MCF 10A (cell line): ENCODE data around the gene TAGAP. TPM values are rescaled to one million over a fixed set of nuclear protein-coding genes. Genes with fewer than 3 reads are reported as not detected.
A peak's percentile ranks its signal among the peaks of the same experiment; 100 is the strongest.

Source experiments
- BruUV-seq: library from RNA; stranded (reverse); fragments of 400-500 nt; replicated peaks from 2 replicates; lab custom pipeline; 2021; lab: Mats Ljungman, UMichigan
- CTCF ChIA-PET: fragments of 300-600 bp; sonication (Branson Sonifier 250); formaldehyde crosslinking; extraction: SDS; loops from one replicate; lab custom pipeline; 2021; ENCODE audit warnings: antibody characterized with exemption, inconsistent platforms; lab: Yijun Ruan, JAX
- POLR2A ChIA-PET: fragments of 300-600, 350-650 bp; sonication (Branson Sonifier 250); formaldehyde crosslinking; extraction: SDS; loops from one replicate; lab custom pipeline; 2020; ENCODE audit warnings: antibody characterized with exemption, inconsistent platforms; lab: Yijun Ruan, JAX
- DNase-seq: peaks from one replicate; pipeline ENCODE4 v3.0.0-alpha.2; 2018; ENCODE audit not compliant: unreplicated experiment
- H3K27ac Mint-ChIP-seq: one replicate; pipeline ENCODE4 v1.8.0; 2022; ENCODE audit warnings: mild to moderate bottlenecking, low read depth, mixed read lengths; ENCODE audit not compliant: unreplicated experiment
- H3K27me3 Mint-ChIP-seq: one replicate; pipeline ENCODE4 v1.8.0; 2022; ENCODE audit warnings: mixed read lengths; ENCODE audit not compliant: insufficient read depth, unreplicated experiment
- H3K36me3 Mint-ChIP-seq: one replicate; pipeline ENCODE4 v1.8.0; 2022; ENCODE audit warnings: mild to moderate bottlenecking, moderate library complexity, mixed read lengths; ENCODE audit not compliant: insufficient read depth, unreplicated experiment
- H3K4me1 Mint-ChIP-seq: one replicate; pipeline ENCODE4 v1.8.0; 2022; ENCODE audit warnings: mixed read lengths; ENCODE audit not compliant: insufficient read depth, unreplicated experiment
- H3K4me3 Mint-ChIP-seq: one replicate; pipeline ENCODE4 v1.8.0; 2022; ENCODE audit warnings: mild to moderate bottlenecking, moderate library complexity, mixed read lengths; ENCODE audit not compliant: unreplicated experiment
- H3K9me3 Mint-ChIP-seq: one replicate; pipeline ENCODE4 v1.8.0; 2022; ENCODE audit warnings: mixed read lengths; ENCODE audit not compliant: unreplicated experiment
- CTCF ChIP-seq: fragments of 200-600 bp; IDR thresholded peaks from one replicate; pipeline ENCODE4 v1.8.0; 2022; ENCODE audit warnings: antibody characterized with exemption, mild to moderate bottlenecking; ENCODE audit not compliant: unreplicated experiment
- intact Hi-C: fragments of 100-400 bp; cut with micrococcal nuclease; formaldehyde crosslinking; loops from 2 replicates; pipeline ENCODE4 v1.14.1; 2022
- total RNA-seq: library from RNA; stranded (reverse); gene quantifications from 2 replicates; pipeline ENCODE4 v1.2.3, GENCODE V29; 2022

The TAGAP gene
- total RNA-seq, 1 experiment from 2014 or later = not detected

- no peak for TF ChIP-seq CTCF
- H3K4me3 Mint-ChIP-seq = peak overlapping the region; percentile 1
- intact Hi-C loops = no loop called here
- peak overlapping the region; percentile 15 for H3K27ac Mint-ChIP-seq
- peaks cover 6% of the 10 kb centered on the region for H3K36me3 Mint-ChIP-seq
- BruUV-seq = no TSS peak
- no peaks in the 10 kb centered on the region for H3K9me3 Mint-ChIP-seq
- ChIA-PET POLR2A (interaction anchor here (0.6 to 1.0 kb wide), 3 partner anchors 133 to 294 kb away, joined by 3 to 4 read pairs (median 4); partner anchors contain the start of gene EZR), CTCF (interaction anchor here (0.5 to 3.8 kb wide), 4 partner anchors 102 to 137 kb away, joined by 3 to 33 read pairs (median 6); no protein-coding TSS in a partner anchor)
- peak; percentile 48 for DNase-seq
- no peaks in the 10 kb centered on the region for H3K27me3 Mint-ChIP-seq
- peaks cover 16% of the 10 kb centered on the region for H3K4me1 Mint-ChIP-seq
Observed at GRCh38 chr6:159002432-159003155, 42.2 kb downstream of the TAGAP start.

GRCh38 chr6:158999666-159000403, 45.0 kb downstream of the TAGAP start, which contains the start of gene RSPH3:
TSS of gene RSPH3 (minus strand) at chr6:159000202. CDS start at chr6:158999550, 652 bp downstream.
- intact Hi-C loops = no loop called here
- Mint-ChIP-seq H3K27me3 (no peaks in the 10 kb centered on the region), H3K9me3 (no peaks in the 10 kb centered on the region), H3K4me3 (peak within 1 kb of the TSS; percentile 100), H3K36me3 (peaks cover 6% of the 10 kb centered on the region), H3K27ac (peak within 1 kb of the TSS; percentile 84), H3K4me1 (peaks cover 21% of the 10 kb centered on the region)
- POLR2A ChIA-PET = interaction anchor here (0.5 to 2.8 kb wide), 27 partner anchors 9 to 1376 kb away, joined by 3 to 16 read pairs (median 3); partner anchors contain the start of genes DYNLT1 and EZR
- TF ChIP-seq CTCF = no peak
- CTCF ChIA-PET = interaction anchor here (0.7 to 1.9 kb wide), 11 partner anchors 9 to 296 kb away, joined by 3 to 13 read pairs (median 4); no protein-coding TSS in a partner anchor
- DNase-seq = peak; percentile 96
- TSS peak; percentile 68 for BruUV-seq

- POLR2A ChIA-PET = interaction anchor here (0.7 to 2.8 kb wide), 14 partner anchors 10 to 695 kb away, joined by 3 to 16 read pairs (median 6); partner anchors contain the start of genes DYNLT1 and EZR
- CTCF ChIA-PET = interaction anchor here (0.7 to 1.9 kb wide), 4 partner anchors 23 to 295 kb away, joined by 3 to 7 read pairs (median 4); no protein-coding TSS in a partner anchor
Observed at GRCh38 chr6:158999154-158999665, 45.6 kb downstream of the TAGAP start.

More at GRCh38 chr6:158999154-158999665, 45.6 kb downstream of the TAGAP start:
- TSS peak; percentile 40 for BruUV-seq
- intact Hi-C loops = no loop called here
- TF ChIP-seq CTCF = no peak
- Mint-ChIP-seq H3K9me3 (no peaks in the 10 kb centered on the region), H3K4me3 (peak overlapping the region; percentile 100), H3K4me1 (peaks cover 23% of the 10 kb centered on the region), H3K27ac (peak overlapping the region; percentile 84), H3K36me3 (peaks cover 5% of the 10 kb centered on the region), H3K27me3 (no peaks in the 10 kb centered on the region)
- no peak for DNase-seq
